Measurements from ENCODE around the gene FAM9C. TPM values are rescaled to one million over a fixed set of nuclear protein-coding genes. Genes with fewer than 3 reads are reported as not detected.

Gene FAM9C
- total and polyA plus RNA-seq, 2 donors (not counting 3 experiments of a cell fraction or from before 2014, with no cell fraction given), result not detected

GRCh38 chrX:13092455-13092941, 48.1 kb upstream of the FAM9C start:
- ChIA-PET CTCF (interaction anchor here (1.2 kb wide), 1 partner anchor 75 kb away, joined by 3 read pairs; no protein-coding TSS in a partner anchor), POLR2A (no interaction called here)
- Histone ChIP-seq H3K4me3 (replicated peaks in 1 of 3; ENCODE audit: insufficient read depth in 1 of 3, low read depth in 1 of 3, low read length in 3 of 3) (no peak overlapping the region), H3K9me1 (replicated peaks; ENCODE audit: control insufficient read depth, extremely low read depth, insufficient read depth, low read length) (no peaks in the 10 kb centered on the region), H4K20me1 (replicated peaks; ENCODE audit: control insufficient read depth, extremely low read depth, insufficient read depth, low read length) (no peaks in the 10 kb centered on the region), H3K27ac (ENCODE audit: insufficient read depth, low read depth, low read length) (no peak overlapping the region), H3K27me3 (ENCODE audit: control insufficient read depth in 2 of 2, insufficient read depth in 2 of 2, low read length in 2 of 2) (no peaks in the 10 kb centered on the region), H3K9me3 (replicated peaks; ENCODE audit: control insufficient read depth, insufficient read depth, low read length) (no peaks in the 10 kb centered on the region), H3K9ac (replicated peaks; ENCODE audit: extremely low read depth, insufficient read depth, low read length) (no peak overlapping the region), H3K36me3 (ENCODE audit: control insufficient read depth in 2 of 2, extremely low read depth in 1 of 2, insufficient read depth in 2 of 2, low read length in 2 of 2) (no peaks in the 10 kb centered on the region), H3K4me1 (ENCODE audit: control insufficient read depth, extremely low read depth, insufficient read depth, low read length) (peaks cover 38% of the 10 kb centered on the region), H2AFZ (ENCODE audit: low read depth, low read length) (no peak overlapping the region), H3K79me2 (ENCODE audit: control insufficient read depth, insufficient read depth, low read length) (no peaks in the 10 kb centered on the region), H3K4me2 (ENCODE audit: insufficient read depth, low read length) (no peak overlapping the region)
- FAIRE-seq, result no peak
- TF ChIP-seq FOS (IDR thresholded peaks at IDR 0.05; ENCODE audit: borderline replicate concordance, insufficient read depth, low read length), result no peak
- no peak for TF ChIP-seq GATA2 (IDR thresholded peaks at IDR 0.05; ENCODE audit: insufficient read depth, insufficient read length, low read depth, low read length)
- TF ChIP-seq CTCF (IDR thresholded peaks at IDR 0.05; ENCODE audit: extremely low read depth in 1 of 2, insufficient read depth in 1 of 2, low read depth in 1 of 2, low read length in 2 of 2), result no peak
- TF ChIP-seq POLR2AphosphoS5 (IDR thresholded peaks at IDR 0.05; ENCODE audit: insufficient read depth, low read depth, low read length), result no peak
- no peak for TF ChIP-seq MAX (IDR thresholded peaks at IDR 0.05; ENCODE audit: insufficient read depth, insufficient read length)
- no peak for TF ChIP-seq POLR2A (IDR thresholded peaks at IDR 0.05; ENCODE audit: low read depth, low read length)
- TF ChIP-seq JUN (IDR thresholded peaks at IDR 0.05; ENCODE audit: borderline replicate concordance, insufficient read depth, insufficient read length, low read depth), result no peak
- no peak for TF ChIP-seq MYC (IDR thresholded peaks at IDR 0.05; ENCODE audit: low read depth, low read length)
- TF ChIP-seq EZH2 (IDR thresholded peaks at IDR 0.05; ENCODE audit: borderline replicate concordance, low read depth, low read length, severe bottlenecking), result no peak
- DNase-seq (ENCODE audit: low read depth, low spot score), result no peak
- BruUV-seq (replicated peaks), result no TSS peak
- intact Hi-C loops (cut with micrococcal nuclease) (no loop called here), dilution Hi-C loops (cut with MboI; ENCODE audit: extremely low pct_ligation_motif_present, low sequenced_read_pairs) (no loop called here)

Data from endothelial cell of umbilical vein (primary cell).